Hepatocyte (in vitro differentiated cells): ENCODE results near the gene NUP43.

Source experiments
- CTCF ChIP-seq: fragments of 200-600 bp; sonication (generic); IDR thresholded peaks from 2 replicates; pipeline ENCODE4 v1.5.1; 2016; ENCODE audit warnings: antibody characterized with exemption, mild to moderate bottlenecking; ENCODE audit not compliant: poor library complexity
- EZH2phosphoT487 ChIP-seq: fragments of 200-600 bp; sonication (generic); IDR thresholded peaks from one replicate; pipeline ENCODE4 v1.6.1; 2018; ENCODE audit warnings: antibody characterized with exemption, mild to moderate bottlenecking, low read depth, moderate library complexity; ENCODE audit not compliant: unreplicated experiment, severe bottlenecking

GRCh38 chr6:149763866-149764265 is 17.5 kb upstream of the NUP43 start:
- no peak for TF ChIP-seq EZH2phosphoT487
- no peak for TF ChIP-seq CTCF
